ES-I3 (cell line): ENCODE results near the gene ZDHHC14.

Experiments used
- H3K36me3 ChIP-seq: 2 replicates; pipeline ENCODE4 v1.6.1; 2013; ENCODE audit warnings: mild to moderate bottlenecking, low read length, control low read depth, moderate library complexity; ENCODE audit not compliant: insufficient read depth
- H3K4me1 ChIP-seq: 2 replicates; pipeline ENCODE4 v1.6.1; 2013; ENCODE audit warnings: mild to moderate bottlenecking, control low read depth, low read length; ENCODE audit not compliant: insufficient read depth
- H3K9ac ChIP-seq: 2 replicates; pipeline ENCODE4 v1.6.1; 2013; ENCODE audit warnings: low read depth, mild to moderate bottlenecking, low read length, moderate library complexity
- H3K9me3 ChIP-seq: 2 replicates; pipeline ENCODE4 v1.6.1; 2013; ENCODE audit warnings: mild to moderate bottlenecking, low read length, moderate library complexity; ENCODE audit not compliant: control insufficient read depth, insufficient read depth

Gene ZDHHC14

GRCh38 chr6:157620944-157621343 is 240.0 kb downstream of the ZDHHC14 start:
- peaks cover 3% of the 10 kb centered on the region; the same call in 1 of the 2 replicates for H3K4me1 ChIP-seq
- H3K36me3 ChIP-seq = no peaks in the 10 kb centered on the region
- peaks cover 4% of the 10 kb centered on the region; the same call in 1 of the 2 replicates for H3K9me3 ChIP-seq
- H3K9ac ChIP-seq = no peak overlapping the region

GRCh38 chr6:157621406-157621805 is 240.4 kb downstream of the ZDHHC14 start:
- no peaks in the 10 kb centered on the region for H3K36me3 ChIP-seq
- H3K9me3 ChIP-seq = peaks cover 4% of the 10 kb centered on the region; the same call in 1 of the 2 replicates
- H3K4me1 ChIP-seq = peaks cover 5% of the 10 kb centered on the region; the same call in 1 of the 2 replicates
- H3K9ac ChIP-seq = no peak overlapping the region

GRCh38 chr6:157622427-157622826 is 241.4 kb downstream of the ZDHHC14 start:
- Histone ChIP-seq H3K4me1 (peaks cover 5% of the 10 kb centered on the region; the same call in 1 of the 2 replicates), H3K9me3 (peaks cover 4% of the 10 kb centered on the region; the same call in 1 of the 2 replicates), H3K36me3 (no peaks in the 10 kb centered on the region), H3K9ac (no peak overlapping the region)

- no peak overlapping the region for H3K9ac ChIP-seq
- peaks cover 17% of the 10 kb centered on the region for H3K4me1 ChIP-seq
- H3K36me3 ChIP-seq = no peaks in the 10 kb centered on the region
- peaks cover 3% of the 10 kb centered on the region; the same call in 1 of the 2 replicates for H3K9me3 ChIP-seq
Observed at GRCh38 chr6:157625111-157625510, 244.1 kb downstream of the ZDHHC14 start.

GRCh38 chr6:157625764-157626163 is 244.8 kb downstream of the ZDHHC14 start:
- H3K36me3 ChIP-seq = no peaks in the 10 kb centered on the region
- no peaks in the 10 kb centered on the region for H3K9me3 ChIP-seq
- H3K9ac ChIP-seq = no peak overlapping the region
- peaks cover 17% of the 10 kb centered on the region for H3K4me1 ChIP-seq

GRCh38 chr6:157627195-157627966 is 246.4 kb downstream of the ZDHHC14 start:
- Histone ChIP-seq H3K9me3 (no peaks in the 10 kb centered on the region), H3K9ac (no peak overlapping the region), H3K36me3 (no peaks in the 10 kb centered on the region), H3K4me1 (peaks cover 17% of the 10 kb centered on the region)

GRCh38 chr6:157628463-157628862 is 247.5 kb downstream of the ZDHHC14 start:
- no peaks in the 10 kb centered on the region for H3K36me3 ChIP-seq
- H3K4me1 ChIP-seq = peaks cover 17% of the 10 kb centered on the region
- H3K9ac ChIP-seq = no peak overlapping the region
- no peaks in the 10 kb centered on the region for H3K9me3 ChIP-seq

GRCh38 chr6:157629220-157629619 is 248.2 kb downstream of the ZDHHC14 start:
- no peaks in the 10 kb centered on the region for H3K36me3 ChIP-seq
- no peaks in the 10 kb centered on the region for H3K9me3 ChIP-seq
- no peak overlapping the region for H3K9ac ChIP-seq
- H3K4me1 ChIP-seq = peaks cover 17% of the 10 kb centered on the region

- Histone ChIP-seq H3K9me3 (no peaks in the 10 kb centered on the region), H3K36me3 (no peaks in the 10 kb centered on the region), H3K9ac (no peak overlapping the region), H3K4me1 (peaks cover 20% of the 10 kb centered on the region)
Observed at GRCh38 chr6:157630463-157631080, 249.6 kb downstream of the ZDHHC14 start.

- Histone ChIP-seq H3K9me3 (no peaks in the 10 kb centered on the region), H3K36me3 (no peaks in the 10 kb centered on the region), H3K4me1 (peaks cover 17% of the 10 kb centered on the region), H3K9ac (no peak overlapping the region)
Observed at GRCh38 chr6:157631412-157631811, 250.4 kb downstream of the ZDHHC14 start.

GRCh38 chr6:157631838-157632614 is 251.0 kb downstream of the ZDHHC14 start:
- H3K4me1 ChIP-seq = peaks cover 17% of the 10 kb centered on the region
- no peaks in the 10 kb centered on the region for H3K9me3 ChIP-seq
- H3K9ac ChIP-seq = no peak overlapping the region
- H3K36me3 ChIP-seq = no peaks in the 10 kb centered on the region

- H3K4me1 ChIP-seq = peaks cover 17% of the 10 kb centered on the region
- H3K9me3 ChIP-seq = no peaks in the 10 kb centered on the region
- no peak overlapping the region for H3K9ac ChIP-seq
- no peaks in the 10 kb centered on the region for H3K36me3 ChIP-seq
Observed at GRCh38 chr6:157632821-157633220, 251.8 kb downstream of the ZDHHC14 start.

- peaks cover 7% of the 10 kb centered on the region; the same call in 1 of the 2 replicates for H3K4me1 ChIP-seq
- H3K9ac ChIP-seq = no peak overlapping the region
- no peaks in the 10 kb centered on the region for H3K9me3 ChIP-seq
- no peaks in the 10 kb centered on the region for H3K36me3 ChIP-seq
Observed at GRCh38 chr6:157634546-157634945, 253.6 kb downstream of the ZDHHC14 start.

- Histone ChIP-seq H3K36me3 (no peaks in the 10 kb centered on the region), H3K9ac (no peak overlapping the region)
Observed at GRCh38 chr6:157635388-157636244, 254.6 kb downstream of the ZDHHC14 start.

More at GRCh38 chr6:157635388-157636244, 254.6 kb downstream of the ZDHHC14 start:
- Histone ChIP-seq H3K9me3 (no peaks in the 10 kb centered on the region), H3K4me1 (0 out of 2 replicates have a peak, but pooled peaks cover 4% of the 10 kb centered on the region)
